ENCODE results near the gene MAP1LC3A.

- TF ChIP-seq POLR2A (IDR thresholded peaks at IDR 0.05; ENCODE audit: low read depth, low read length): no peak
- TF ChIP-seq POLR2AphosphoS5 (IDR thresholded peaks at IDR 0.05; ENCODE audit: low read depth, low read length): no peak
- no peak for TF ChIP-seq TAF1 (IDR thresholded peaks at IDR 0.05; ENCODE audit: low read depth, low read length)
- TF ChIP-seq POU2F2 (IDR thresholded peaks at IDR 0.05; ENCODE audit: low read depth, low read length): no peak
These were observed 14.3 kb upstream of the MAP1LC3A start for GRCh38 chr20:34544109-34544796.
